Nephron (organoid): ENCODE data around the gene SLC22A6.

ENCODE experiments used
- H3K27ac Mint-ChIP-seq, 3 experiments: 2 replicates each; pipeline ENCODE4 v1.8.0; 2020; ENCODE audit warnings: mixed read lengths in 3 of 3, mild to moderate bottlenecking in 2 of 3, moderate library complexity in 1 of 3
- H3K27me3 Mint-ChIP-seq: 2 replicates; pipeline ENCODE4 v1.8.0; 2021; ENCODE audit warnings: low read depth, mild to moderate bottlenecking, moderate library complexity, mixed read lengths
- H3K36me3 Mint-ChIP-seq: 2 replicates; pipeline ENCODE4 v1.8.0; 2020; ENCODE audit warnings: low read depth, mixed read lengths
- H3K4me1 Mint-ChIP-seq: 2 replicates; pipeline ENCODE4 v1.8.0; 2020; ENCODE audit warnings: mixed read lengths
- H3K4me3 Mint-ChIP-seq, 3 experiments: 2 replicates each; pipeline ENCODE4 v1.8.0; 2020; ENCODE audit warnings: mild to moderate bottlenecking in 3 of 3, mixed read lengths in 3 of 3, moderate library complexity in 2 of 3
- H3K9me3 Mint-ChIP-seq: 2 replicates; pipeline ENCODE4 v1.8.0; 2020; ENCODE audit warnings: mixed read lengths
- TF ChIP-seq, protein P1 (sequence below), 3 experiments: fragments of 200-600 bp; sonication (generic); IDR thresholded peaks; one replicate each; pipeline ENCODE4 v1.5.0; 2021; ENCODE audit warnings: antibody characterized with exemption in 3 of 3; ENCODE audit not compliant: unreplicated experiment in 3 of 3

Gene SLC22A6

GRCh38 chr11:62984451-62984991 lies at the start of gene SLC22A6:
SLC22A6 (minus strand) TSS chr11:62984967; CDS start chr11:62984690, 277 bp downstream.
- Mint-ChIP-seq H3K36me3 (no peaks in the 10 kb centered on the region), H3K27me3 (peaks cover 17% of the 10 kb centered on the region), H3K9me3 (peaks cover 4% of the 10 kb centered on the region), H3K27ac (no peak within 1 kb of the TSS), H3K4me3 (no peak within 1 kb of the TSS), H3K4me1 (no peaks in the 10 kb centered on the region)
- TF ChIP-seq, protein P1, sequence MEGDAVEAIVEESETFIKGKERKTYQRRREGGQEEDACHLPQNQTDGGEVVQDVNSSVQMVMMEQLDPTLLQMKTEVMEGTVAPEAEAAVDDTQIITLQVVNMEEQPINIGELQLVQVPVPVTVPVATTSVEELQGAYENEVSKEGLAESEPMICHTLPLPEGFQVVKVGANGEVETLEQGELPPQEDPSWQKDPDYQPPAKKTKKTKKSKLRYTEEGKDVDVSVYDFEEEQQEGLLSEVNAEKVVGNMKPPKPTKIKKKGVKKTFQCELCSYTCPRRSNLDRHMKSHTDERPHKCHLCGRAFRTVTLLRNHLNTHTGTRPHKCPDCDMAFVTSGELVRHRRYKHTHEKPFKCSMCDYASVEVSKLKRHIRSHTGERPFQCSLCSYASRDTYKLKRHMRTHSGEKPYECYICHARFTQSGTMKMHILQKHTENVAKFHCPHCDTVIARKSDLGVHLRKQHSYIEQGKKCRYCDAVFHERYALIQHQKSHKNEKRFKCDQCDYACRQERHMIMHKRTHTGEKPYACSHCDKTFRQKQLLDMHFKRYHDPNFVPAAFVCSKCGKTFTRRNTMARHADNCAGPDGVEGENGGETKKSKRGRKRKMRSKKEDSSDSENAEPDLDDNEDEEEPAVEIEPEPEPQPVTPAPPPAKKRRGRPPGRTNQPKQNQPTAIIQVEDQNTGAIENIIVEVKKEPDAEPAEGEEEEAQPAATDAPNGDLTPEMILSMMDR (IDR thresholded peaks at IDR 0.05; ENCODE audit: unreplicated experiment in 3 of 3): no peak

DNA sequence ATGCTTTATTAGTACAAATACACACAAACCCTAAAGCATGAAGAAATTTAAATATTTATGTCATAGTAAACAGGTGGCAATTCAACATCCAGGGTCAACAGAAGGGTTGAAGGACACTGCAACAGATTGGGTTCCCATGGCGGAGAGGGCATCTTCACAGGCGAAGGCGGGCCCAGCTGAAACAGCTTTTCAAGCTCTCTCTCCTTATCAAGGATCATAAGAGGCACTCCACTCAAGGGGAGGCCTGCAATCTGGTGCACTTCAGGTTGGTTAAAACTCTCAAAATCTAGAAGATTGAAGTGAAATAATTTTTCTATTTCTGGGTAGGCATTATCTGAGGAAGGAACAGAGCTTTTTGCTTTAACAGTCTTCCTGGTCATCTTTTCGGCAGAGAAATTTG lies 47.7 kb upstream of the SLC22A6 start:
- Mint-ChIP-seq H3K27me3 (peaks cover 16% of the 10 kb centered on the region), H3K27ac (no peak overlapping the region), H3K36me3 (no peaks in the 10 kb centered on the region), H3K9me3 (peaks cover 13% of the 10 kb centered on the region), H3K4me1 (no peaks in the 10 kb centered on the region), H3K4me3 (no peak overlapping the region)
- TF ChIP-seq, protein P1 (IDR thresholded peaks at IDR 0.05; ENCODE audit: unreplicated experiment in 3 of 3): no peak

GRCh38 chr11:63023841-63024648 lies 39.3 kb upstream of the SLC22A6 start:
- TF ChIP-seq, protein P1 (IDR thresholded peaks at IDR 0.05; ENCODE audit: unreplicated experiment in 3 of 3): peak; percentile 99 to 100 (median 100)
- Mint-ChIP-seq H3K4me3 (peak overlapping the region in 2 of 3 experiments; percentile 0 to 17), H3K36me3 (no peaks in the 10 kb centered on the region), H3K4me1 (peaks cover 20% of the 10 kb centered on the region), H3K9me3 (peaks cover 5% of the 10 kb centered on the region), H3K27ac (peak overlapping the region in 1 of 3 experiments; percentile 32), H3K27me3 (peaks cover 9% of the 10 kb centered on the region)

GRCh38 chr11:63023222-63023814 lies 38.6 kb upstream of the SLC22A6 start:
- no peak overlapping the region for H3K4me3 Mint-ChIP-seq
- TF ChIP-seq, protein P1 (IDR thresholded peaks at IDR 0.05; ENCODE audit: unreplicated experiment in 3 of 3): no peak
- peaks cover 5% of the 10 kb centered on the region for H3K9me3 Mint-ChIP-seq
- peaks cover 15% of the 10 kb centered on the region for H3K27me3 Mint-ChIP-seq
- H3K4me1 Mint-ChIP-seq: peaks cover 26% of the 10 kb centered on the region
- H3K27ac Mint-ChIP-seq: no peak overlapping the region
- no peaks in the 10 kb centered on the region for H3K36me3 Mint-ChIP-seq

- TF ChIP-seq, protein P1 (IDR thresholded peaks at IDR 0.05; ENCODE audit: unreplicated experiment in 3 of 3): no peak
- Mint-ChIP-seq H3K27ac (peak overlapping the region in 1 of 3 experiments; percentile 12), H3K4me1 (peaks cover 31% of the 10 kb centered on the region), H3K4me3 (no peak overlapping the region), H3K9me3 (no peaks in the 10 kb centered on the region), H3K27me3 (peaks cover 19% of the 10 kb centered on the region), H3K36me3 (no peaks in the 10 kb centered on the region)
These were observed 37.7 kb upstream of the SLC22A6 start for GRCh38 chr11:63022441-63022840.
